ENCODE data around the gene THSD4. TPM values are rescaled to one million over a fixed set of nuclear protein-coding genes. Genes with fewer than 3 reads are reported as not detected.

The THSD4 gene
- total RNA-seq, 1 experiment from 2014 or later = 29.3 TPM

DNA sequence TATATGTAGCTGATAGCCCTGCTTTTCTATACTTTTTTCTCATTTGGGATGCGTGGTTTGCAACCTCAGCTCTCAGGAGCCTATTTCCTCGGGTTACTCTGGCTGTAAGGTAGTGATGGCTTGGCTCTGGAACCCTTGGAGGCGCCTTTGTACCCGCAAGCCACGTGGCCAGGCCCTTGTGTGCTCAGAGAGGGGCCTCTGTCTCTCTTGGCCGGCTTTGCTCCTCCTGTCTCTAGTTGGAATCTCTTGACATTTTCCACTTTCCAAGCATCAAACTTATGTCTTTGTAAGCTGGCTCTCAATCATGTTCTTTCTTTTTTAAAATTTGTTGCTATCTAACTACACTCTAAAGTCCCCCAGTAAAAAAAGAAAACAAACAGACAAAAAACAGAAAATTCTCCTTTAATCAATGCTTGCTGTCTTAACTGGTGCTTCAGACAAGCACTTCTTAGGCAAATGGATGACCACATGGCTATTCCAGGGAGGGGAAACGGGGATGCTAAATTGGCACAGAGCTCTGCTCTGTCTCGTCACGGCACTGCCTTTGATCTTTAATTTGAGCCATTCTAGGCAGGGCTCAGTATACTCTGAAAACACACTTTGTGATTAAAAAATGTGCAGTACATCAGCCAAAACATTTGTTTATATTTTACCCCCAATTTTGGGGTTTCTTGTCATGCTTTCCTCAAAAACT is 514.7 kb downstream of the THSD4 start:
- Histone ChIP-seq H3K36me3 (ENCODE audit: low read depth) (no peaks in the 10 kb centered on the region), H3K4me3 (no peak overlapping the region), H3K27me3 (ENCODE audit: insufficient read depth, low read depth) (no peaks in the 10 kb centered on the region), H3K9me2 (ENCODE audit: insufficient read depth) (no peaks in the 10 kb centered on the region), H3K27ac (no peak overlapping the region), H3K4me1 (replicated peaks; ENCODE audit: insufficient read depth) (no peaks in the 10 kb centered on the region), H3K4me2 (no peak overlapping the region), H4K20me1 (ENCODE audit: insufficient read depth) (no peaks in the 10 kb centered on the region), H3K79me2 (ENCODE audit: low read depth) (no peaks in the 10 kb centered on the region), H3K9me3 (ENCODE audit: insufficient read depth, low read depth) (no peaks in the 10 kb centered on the region), H2AFZ (no peak overlapping the region), H3F3A (ENCODE audit: insufficient read depth, low read depth) (no peaks in the 10 kb centered on the region)
- TF ChIP-seq EZH2 (IDR thresholded peaks at IDR 0.05; ENCODE audit: low read depth) = no peak
- TF ChIP-seq, protein P1, sequence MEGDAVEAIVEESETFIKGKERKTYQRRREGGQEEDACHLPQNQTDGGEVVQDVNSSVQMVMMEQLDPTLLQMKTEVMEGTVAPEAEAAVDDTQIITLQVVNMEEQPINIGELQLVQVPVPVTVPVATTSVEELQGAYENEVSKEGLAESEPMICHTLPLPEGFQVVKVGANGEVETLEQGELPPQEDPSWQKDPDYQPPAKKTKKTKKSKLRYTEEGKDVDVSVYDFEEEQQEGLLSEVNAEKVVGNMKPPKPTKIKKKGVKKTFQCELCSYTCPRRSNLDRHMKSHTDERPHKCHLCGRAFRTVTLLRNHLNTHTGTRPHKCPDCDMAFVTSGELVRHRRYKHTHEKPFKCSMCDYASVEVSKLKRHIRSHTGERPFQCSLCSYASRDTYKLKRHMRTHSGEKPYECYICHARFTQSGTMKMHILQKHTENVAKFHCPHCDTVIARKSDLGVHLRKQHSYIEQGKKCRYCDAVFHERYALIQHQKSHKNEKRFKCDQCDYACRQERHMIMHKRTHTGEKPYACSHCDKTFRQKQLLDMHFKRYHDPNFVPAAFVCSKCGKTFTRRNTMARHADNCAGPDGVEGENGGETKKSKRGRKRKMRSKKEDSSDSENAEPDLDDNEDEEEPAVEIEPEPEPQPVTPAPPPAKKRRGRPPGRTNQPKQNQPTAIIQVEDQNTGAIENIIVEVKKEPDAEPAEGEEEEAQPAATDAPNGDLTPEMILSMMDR (conservative IDR thresholded peaks at IDR 0.05) = no peak
- no TSS peak for BruUV-seq (replicated peaks)
- intact Hi-C loops (cut with micrococcal nuclease; ENCODE audit: unreplicated experiment) = no loop called here
- CTCF ChIA-PET = no interaction called here
- DNase-seq = no peak
- POLR2A ChIA-PET (ENCODE audit: unreplicated experiment) = no interaction called here

DNA sequence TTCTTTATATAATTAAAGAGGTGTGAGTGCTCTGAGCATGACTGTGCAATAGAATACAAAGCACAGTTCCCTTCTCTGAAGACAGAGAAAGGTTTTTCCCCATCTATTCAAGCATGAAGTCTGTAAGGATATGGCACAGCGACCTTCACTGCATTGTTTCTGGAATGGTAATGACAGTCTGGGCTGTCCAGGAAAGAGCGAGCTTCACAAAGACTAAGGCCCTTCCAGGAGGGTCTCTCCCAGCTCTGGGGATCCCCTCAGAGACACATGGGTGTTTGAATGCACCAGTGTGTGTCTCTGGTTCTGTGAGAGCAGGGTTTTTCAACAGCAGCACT is 515.2 kb downstream of the THSD4 start:
- ChIA-PET POLR2A (ENCODE audit: unreplicated experiment) (no interaction called here), CTCF (no interaction called here)
- Histone ChIP-seq H4K20me1 (ENCODE audit: insufficient read depth) (no peaks in the 10 kb centered on the region), H3K4me2 (no peak overlapping the region), H3K27me3 (ENCODE audit: insufficient read depth, low read depth) (no peaks in the 10 kb centered on the region), H3K9me3 (ENCODE audit: insufficient read depth, low read depth) (no peaks in the 10 kb centered on the region), H2AFZ (no peak overlapping the region), H3K79me2 (ENCODE audit: low read depth) (no peaks in the 10 kb centered on the region), H3K36me3 (ENCODE audit: low read depth) (no peaks in the 10 kb centered on the region), H3K4me3 (no peak overlapping the region), H3F3A (ENCODE audit: insufficient read depth, low read depth) (no peaks in the 10 kb centered on the region), H3K4me1 (replicated peaks; ENCODE audit: insufficient read depth) (no peaks in the 10 kb centered on the region), H3K9me2 (ENCODE audit: insufficient read depth) (no peaks in the 10 kb centered on the region), H3K27ac (no peak overlapping the region)
- no TSS peak for BruUV-seq (replicated peaks)
- intact Hi-C loops (cut with micrococcal nuclease; ENCODE audit: unreplicated experiment) = no loop called here
- no peak for DNase-seq
- TF ChIP-seq, protein P1 (conservative IDR thresholded peaks at IDR 0.05) = no peak
- no peak for TF ChIP-seq EZH2 (IDR thresholded peaks at IDR 0.05; ENCODE audit: low read depth)

DNA sequence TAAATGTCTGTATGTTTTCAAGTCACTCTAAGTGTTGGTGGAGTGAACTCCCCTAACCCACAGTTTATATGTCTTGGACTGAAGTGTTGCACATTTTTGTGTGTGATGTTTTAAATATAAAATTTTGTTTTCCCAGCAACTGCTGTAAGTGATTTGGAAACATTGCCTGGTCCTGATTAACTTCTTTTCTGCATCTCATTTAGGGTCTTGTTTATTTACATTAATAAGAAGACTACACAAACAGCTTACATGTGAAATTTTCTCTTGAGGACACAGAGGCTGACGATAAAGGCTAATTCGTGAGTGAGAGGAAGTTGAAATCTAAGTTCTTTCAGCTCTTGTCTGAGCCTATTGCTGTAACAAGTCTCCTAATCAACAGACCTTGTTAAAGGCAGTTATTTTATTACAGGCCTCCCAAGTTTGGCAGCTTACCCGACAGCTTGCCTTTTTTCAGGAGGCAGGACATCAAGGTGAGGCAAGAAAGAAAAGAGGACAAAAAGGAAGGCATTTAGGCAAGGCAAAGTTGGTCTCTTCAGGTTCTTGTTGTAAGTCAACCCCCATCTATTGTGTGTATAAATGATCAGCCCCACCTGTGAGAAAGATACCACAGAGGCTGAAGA is 517.4 kb downstream of the THSD4 start:
- no peak for TF ChIP-seq EZH2 (IDR thresholded peaks at IDR 0.05; ENCODE audit: low read depth)
- TF ChIP-seq, protein P1 (conservative IDR thresholded peaks at IDR 0.05) = no peak
- Histone ChIP-seq H3K9me2 (ENCODE audit: insufficient read depth) (no peaks in the 10 kb centered on the region), H3F3A (ENCODE audit: insufficient read depth, low read depth) (no peaks in the 10 kb centered on the region), H3K4me1 (replicated peaks; ENCODE audit: insufficient read depth) (no peaks in the 10 kb centered on the region), H3K27me3 (ENCODE audit: insufficient read depth, low read depth) (no peaks in the 10 kb centered on the region), H3K27ac (no peak overlapping the region), H3K9me3 (ENCODE audit: insufficient read depth, low read depth) (no peaks in the 10 kb centered on the region), H4K20me1 (ENCODE audit: insufficient read depth) (no peaks in the 10 kb centered on the region), H3K4me3 (no peak overlapping the region), H3K36me3 (ENCODE audit: low read depth) (no peaks in the 10 kb centered on the region), H2AFZ (no peak overlapping the region), H3K79me2 (ENCODE audit: low read depth) (no peaks in the 10 kb centered on the region), H3K4me2 (no peak overlapping the region)
- POLR2A ChIA-PET (ENCODE audit: unreplicated experiment) = no interaction called here
- intact Hi-C loops (cut with micrococcal nuclease; ENCODE audit: unreplicated experiment) = no loop called here
- DNase-seq = no peak
- no TSS peak for BruUV-seq (replicated peaks)
- CTCF ChIA-PET = no interaction called here
